Measurements from ENCODE around the gene CXXC5. TPM values are rescaled to one million over a fixed set of nuclear protein-coding genes. Genes with fewer than 3 reads are reported as not detected.

CXXC5 gene
- total and polyA plus RNA-seq, 9 of the 15 experiments (the other 6 are each of a cell fraction or from before 2014, with no cell fraction given) = 1.9 to 123 (median 45.8) TPM

DNA sequence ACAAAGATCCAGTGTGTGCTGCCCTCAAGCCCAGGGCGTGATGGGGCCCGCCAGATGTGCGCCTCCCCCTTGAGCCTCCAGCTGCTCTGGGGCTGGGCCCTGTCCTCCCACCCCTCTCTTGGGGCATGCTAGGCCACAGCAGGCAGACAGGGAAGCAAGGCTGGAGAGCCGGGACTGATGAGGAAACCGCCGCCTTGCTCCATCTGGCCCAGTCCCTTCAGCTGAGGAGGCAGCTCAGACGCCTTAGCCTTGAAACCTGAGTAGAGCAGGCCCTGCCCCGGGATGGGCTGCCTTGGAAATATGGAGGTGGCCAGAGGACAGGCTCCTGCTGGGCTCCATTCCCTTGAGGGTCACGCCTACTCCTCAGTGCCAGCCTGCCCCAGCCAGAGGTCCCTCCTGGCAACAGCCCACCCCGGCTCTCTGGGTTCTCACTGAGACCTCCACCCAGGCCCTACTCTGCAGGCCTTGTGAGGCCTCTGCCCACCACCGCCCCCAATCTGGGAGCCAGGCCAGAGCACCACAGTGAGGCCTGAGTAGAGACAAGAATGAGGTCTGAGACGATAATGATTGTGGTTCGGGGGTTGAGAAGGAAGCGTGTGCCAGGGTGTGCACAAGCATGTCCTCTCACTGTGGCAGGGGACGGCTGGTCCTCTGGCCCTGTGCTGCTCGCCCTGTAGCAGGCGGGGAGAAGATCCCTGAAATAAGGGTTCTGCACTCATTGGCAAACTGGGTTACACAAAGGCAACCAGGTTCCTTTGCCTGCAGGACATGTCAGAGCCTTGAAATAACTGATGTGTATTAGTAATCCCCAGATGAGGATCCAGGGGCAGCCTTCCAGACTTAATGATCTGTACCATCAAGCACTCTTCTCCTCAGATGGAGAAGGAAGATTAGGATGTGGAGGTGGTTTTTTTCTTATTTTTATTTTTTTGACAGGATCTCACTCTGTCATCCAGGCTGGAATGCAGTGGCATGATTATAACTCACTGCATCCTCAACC, 30.9 kb downstream of the CXXC5 start (continued):
- TF ChIP-seq, protein P1, sequence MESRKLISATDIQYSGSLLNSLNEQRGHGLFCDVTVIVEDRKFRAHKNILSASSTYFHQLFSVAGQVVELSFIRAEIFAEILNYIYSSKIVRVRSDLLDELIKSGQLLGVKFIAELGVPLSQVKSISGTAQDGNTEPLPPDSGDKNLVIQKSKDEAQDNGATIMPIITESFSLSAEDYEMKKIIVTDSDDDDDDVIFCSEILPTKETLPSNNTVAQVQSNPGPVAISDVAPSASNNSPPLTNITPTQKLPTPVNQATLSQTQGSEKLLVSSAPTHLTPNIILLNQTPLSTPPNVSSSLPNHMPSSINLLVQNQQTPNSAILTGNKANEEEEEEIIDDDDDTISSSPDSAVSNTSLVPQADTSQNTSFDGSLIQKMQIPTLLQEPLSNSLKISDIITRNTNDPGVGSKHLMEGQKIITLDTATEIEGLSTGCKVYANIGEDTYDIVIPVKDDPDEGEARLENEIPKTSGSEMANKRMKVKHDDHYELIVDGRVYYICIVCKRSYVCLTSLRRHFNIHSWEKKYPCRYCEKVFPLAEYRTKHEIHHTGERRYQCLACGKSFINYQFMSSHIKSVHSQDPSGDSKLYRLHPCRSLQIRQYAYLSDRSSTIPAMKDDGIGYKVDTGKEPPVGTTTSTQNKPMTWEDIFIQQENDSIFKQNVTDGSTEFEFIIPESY (CRISPR knock-in tag; IDR thresholded peaks at IDR 0.05) = peak; percentile 77
- TF ChIP-seq ZNF766 (CRISPR knock-in tag; conservative IDR thresholded peaks at IDR 0.05) = no peak
- TF ChIP-seq ZNF3 (CRISPR knock-in tag; IDR thresholded peaks at IDR 0.05) = no peak
- TF ChIP-seq RFX5 (IDR thresholded peaks at IDR 0.05; ENCODE audit: low read depth, low read length) = no peak
- TF ChIP-seq ZBTB1 (CRISPR knock-in tag; IDR thresholded peaks at IDR 0.05; ENCODE audit: borderline replicate concordance, low read depth) = no peak
- TF ChIP-seq POLR2G (IDR thresholded peaks at IDR 0.05; ENCODE audit: low read depth, low read length) = peak; percentile 53
- TF ChIP-seq, protein P2, sequence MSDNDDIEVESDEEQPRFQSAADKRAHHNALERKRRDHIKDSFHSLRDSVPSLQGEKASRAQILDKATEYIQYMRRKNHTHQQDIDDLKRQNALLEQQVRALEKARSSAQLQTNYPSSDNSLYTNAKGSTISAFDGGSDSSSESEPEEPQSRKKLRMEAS (CRISPR knock-in tag; IDR thresholded peaks at IDR 0.05) = no peak
- no peak for TF ChIP-seq ZNF780A (CRISPR knock-in tag; IDR thresholded peaks at IDR 0.05)
- TF ChIP-seq GTF2A2 (tag; IDR thresholded peaks at IDR 0.05) = no peak
- TF ChIP-seq FOXK1 (CRISPR knock-in tag; IDR thresholded peaks at IDR 0.05; ENCODE audit: borderline replicate concordance) = no peak
- TF ChIP-seq, protein P3, sequence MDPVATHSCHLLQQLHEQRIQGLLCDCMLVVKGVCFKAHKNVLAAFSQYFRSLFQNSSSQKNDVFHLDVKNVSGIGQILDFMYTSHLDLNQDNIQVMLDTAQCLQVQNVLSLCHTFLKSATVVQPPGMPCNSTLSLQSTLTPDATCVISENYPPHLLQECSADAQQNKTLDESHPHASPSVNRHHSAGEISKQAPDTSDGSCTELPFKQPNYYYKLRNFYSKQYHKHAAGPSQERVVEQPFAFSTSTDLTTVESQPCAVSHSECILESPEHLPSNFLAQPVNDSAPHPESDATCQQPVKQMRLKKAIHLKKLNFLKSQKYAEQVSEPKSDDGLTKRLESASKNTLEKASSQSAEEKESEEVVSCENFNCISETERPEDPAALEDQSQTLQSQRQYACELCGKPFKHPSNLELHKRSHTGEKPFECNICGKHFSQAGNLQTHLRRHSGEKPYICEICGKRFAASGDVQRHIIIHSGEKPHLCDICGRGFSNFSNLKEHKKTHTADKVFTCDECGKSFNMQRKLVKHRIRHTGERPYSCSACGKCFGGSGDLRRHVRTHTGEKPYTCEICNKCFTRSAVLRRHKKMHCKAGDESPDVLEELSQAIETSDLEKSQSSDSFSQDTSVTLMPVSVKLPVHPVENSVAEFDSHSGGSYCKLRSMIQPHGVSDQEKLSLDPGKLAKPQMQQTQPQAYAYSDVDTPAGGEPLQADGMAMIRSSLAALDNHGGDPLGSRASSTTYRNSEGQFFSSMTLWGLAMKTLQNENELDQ (CRISPR knock-in tag; IDR thresholded peaks at IDR 0.05; ENCODE audit: borderline replicate concordance) = no peak
- TF ChIP-seq ZNF140 (CRISPR knock-in tag; IDR thresholded peaks at IDR 0.05) = no peak
- TF ChIP-seq NRF1 (conservative IDR thresholded peaks at IDR 0.05 in 1 of 2, IDR thresholded peaks at IDR 0.05 in 1 of 2) = no peak
- TF ChIP-seq, protein P4, sequence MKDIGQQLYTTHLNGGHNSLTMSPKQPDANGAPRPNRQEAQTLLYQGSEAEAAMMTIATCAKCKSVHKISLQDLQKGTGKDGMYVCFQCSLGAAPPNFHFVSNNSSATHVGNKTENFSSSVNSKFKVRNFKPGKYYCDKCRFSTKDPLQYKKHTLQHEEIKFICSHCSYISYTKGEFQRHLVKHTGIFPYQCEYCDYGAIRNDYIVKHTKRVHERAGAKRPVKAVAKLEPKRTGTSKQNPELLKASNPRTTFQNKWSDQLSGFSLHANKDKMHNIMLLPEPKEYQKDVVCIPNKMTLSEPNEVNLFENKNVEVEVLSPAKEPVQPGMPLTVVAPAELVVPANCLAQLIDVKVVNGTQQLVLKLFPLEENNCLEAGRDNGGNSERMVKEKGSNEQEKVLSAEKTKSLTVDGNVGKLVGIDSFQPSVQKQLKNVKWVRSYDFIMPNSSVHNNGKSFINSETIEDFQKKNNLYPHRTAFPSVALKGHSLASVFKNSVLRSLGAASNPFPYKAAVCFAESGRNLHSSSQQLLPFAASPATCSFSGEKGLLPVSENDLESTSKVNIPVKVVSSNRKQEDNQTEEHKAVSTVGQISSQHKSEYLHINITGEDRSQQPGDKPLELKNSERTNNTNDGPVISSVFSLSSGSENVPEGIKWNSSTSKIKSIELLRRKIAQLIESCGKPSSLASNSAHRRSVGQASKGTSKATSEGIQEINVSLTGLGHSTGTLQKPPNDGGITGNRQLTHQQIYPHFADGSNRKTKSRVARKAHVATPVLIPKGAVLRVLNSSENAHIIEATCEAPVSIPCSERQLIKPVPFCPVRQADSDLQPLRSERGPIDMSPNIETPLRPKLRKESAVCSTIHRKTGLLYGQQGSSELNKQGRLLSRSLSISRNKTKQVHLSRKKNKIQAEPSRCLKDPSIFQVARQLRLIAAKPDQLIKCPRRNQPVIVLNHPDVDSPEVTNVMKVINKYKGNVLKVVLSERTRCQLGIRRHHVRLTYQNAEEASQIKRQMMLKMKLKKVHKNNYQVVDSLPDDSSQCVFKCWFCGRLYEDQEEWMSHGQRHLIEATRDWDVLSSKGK (CRISPR knock-in tag; IDR thresholded peaks at IDR 0.05) = no peak
- TF ChIP-seq ZNF23 (CRISPR knock-in tag; IDR thresholded peaks at IDR 0.05) = no peak

Measured in K562 (cell line).